ENCODE measurements around the gene CCDC170.
"Not testable (repeated sequence)": the region's sequence is repeated elsewhere in the genome, so short reads cannot be mapped to it uniquely, and the experiment has no call there.

CCDC170 gene, protein sequence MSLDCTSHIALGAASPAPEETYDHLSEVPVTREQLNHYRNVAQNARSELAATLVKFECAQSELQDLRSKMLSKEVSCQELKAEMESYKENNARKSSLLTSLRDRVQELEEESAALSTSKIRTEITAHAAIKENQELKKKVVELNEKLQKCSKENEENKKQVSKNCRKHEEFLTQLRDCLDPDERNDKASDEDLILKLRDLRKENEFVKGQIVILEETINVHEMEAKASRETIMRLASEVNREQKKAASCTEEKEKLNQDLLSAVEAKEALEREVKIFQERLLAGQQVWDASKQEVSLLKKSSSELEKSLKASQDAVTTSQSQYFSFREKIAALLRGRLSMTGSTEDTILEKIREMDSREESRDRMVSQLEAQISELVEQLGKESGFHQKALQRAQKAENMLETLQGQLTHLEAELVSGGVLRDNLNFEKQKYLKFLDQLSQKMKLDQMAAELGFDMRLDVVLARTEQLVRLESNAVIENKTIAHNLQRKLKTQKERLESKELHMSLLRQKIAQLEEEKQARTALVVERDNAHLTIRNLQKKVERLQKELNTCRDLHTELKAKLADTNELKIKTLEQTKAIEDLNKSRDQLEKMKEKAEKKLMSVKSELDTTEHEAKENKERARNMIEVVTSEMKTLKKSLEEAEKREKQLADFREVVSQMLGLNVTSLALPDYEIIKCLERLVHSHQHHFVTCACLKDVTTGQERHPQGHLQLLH

DNA sequence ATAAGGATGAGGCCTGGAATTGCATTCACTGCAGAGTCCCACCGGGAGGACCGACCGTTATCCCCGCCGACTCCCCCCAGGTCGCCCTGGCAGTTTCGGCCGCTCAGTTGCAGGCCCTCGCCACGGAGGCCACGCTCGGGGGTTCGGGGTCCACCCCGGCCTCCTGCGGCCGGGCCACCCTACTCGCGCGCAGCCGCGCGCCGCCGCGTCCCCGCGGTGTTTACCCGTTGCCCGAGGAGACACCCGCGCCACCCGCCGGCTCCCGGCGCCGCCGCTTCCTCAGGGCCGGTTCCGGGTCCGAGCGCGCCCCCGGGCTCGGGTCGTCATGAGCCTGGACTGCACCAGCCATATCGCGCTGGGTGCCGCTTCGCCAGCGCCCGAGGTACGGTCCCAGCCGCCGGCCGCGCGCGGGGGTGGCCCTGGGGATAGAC is at the start of gene CCDC170:
Gene CCDC170, plus strand, starts transcription at position 214 of the 431 bp plus-strand sequence. Its CDS starts 112 bp downstream, at position 326.
- H3K4me3 Mint-ChIP-seq, result peak within 1 kb of the TSS; percentile 77
- no peaks in the 10 kb centered on the region for H3K36me3 Mint-ChIP-seq (ENCODE audit: low read depth)
- H3K4me1 Mint-ChIP-seq (ENCODE audit: low read depth), result peaks cover 11% of the 10 kb centered on the region
- H3K9me3 Mint-ChIP-seq, result no peaks in the 10 kb centered on the region
- peaks cover 53% of the 10 kb centered on the region for H3K27me3 Mint-ChIP-seq
- no peak within 1 kb of the TSS for H3K27ac Mint-ChIP-seq

- no peaks in the 10 kb centered on the region for H3K9me3 Mint-ChIP-seq
- H3K4me3 Mint-ChIP-seq, result no peak overlapping the region
- peaks cover 36% of the 10 kb centered on the region for H3K4me1 Mint-ChIP-seq (ENCODE audit: low read depth)
- peaks cover 19% of the 10 kb centered on the region for H3K36me3 Mint-ChIP-seq (ENCODE audit: low read depth)
- no peaks in the 10 kb centered on the region for H3K27me3 Mint-ChIP-seq
- no peak overlapping the region for H3K27ac Mint-ChIP-seq
These were observed 48.3 kb upstream of the CCDC170 start for GRCh38 chr6:151445482-151445881.

DNA sequence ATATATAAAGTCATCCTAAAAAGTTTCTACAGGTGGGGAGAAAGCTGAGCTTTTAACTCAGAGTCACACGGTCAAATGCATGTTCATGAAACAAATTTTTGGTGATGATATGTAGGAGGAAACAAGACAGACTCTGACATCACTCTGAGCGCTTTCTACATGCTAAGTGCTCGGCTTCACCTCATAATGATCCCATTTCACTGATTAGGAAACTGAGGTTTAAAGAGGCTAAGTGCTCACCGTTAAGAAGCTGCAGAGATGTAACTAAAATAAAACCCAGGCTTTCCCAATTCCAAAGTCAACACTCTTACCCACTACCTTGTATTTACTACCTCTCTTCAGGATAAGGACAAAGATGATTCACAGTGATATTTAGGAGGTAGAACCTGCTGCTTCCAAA is 46.6 kb upstream of the CCDC170 start:
- Mint-ChIP-seq H3K4me3 (no peak overlapping the region), H3K4me1 (ENCODE audit: low read depth) (peaks cover 36% of the 10 kb centered on the region), H3K9me3 (no peaks in the 10 kb centered on the region), H3K27ac (no peak overlapping the region), H3K27me3 (no peaks in the 10 kb centered on the region), H3K36me3 (ENCODE audit: low read depth) (peaks cover 23% of the 10 kb centered on the region)

DNA sequence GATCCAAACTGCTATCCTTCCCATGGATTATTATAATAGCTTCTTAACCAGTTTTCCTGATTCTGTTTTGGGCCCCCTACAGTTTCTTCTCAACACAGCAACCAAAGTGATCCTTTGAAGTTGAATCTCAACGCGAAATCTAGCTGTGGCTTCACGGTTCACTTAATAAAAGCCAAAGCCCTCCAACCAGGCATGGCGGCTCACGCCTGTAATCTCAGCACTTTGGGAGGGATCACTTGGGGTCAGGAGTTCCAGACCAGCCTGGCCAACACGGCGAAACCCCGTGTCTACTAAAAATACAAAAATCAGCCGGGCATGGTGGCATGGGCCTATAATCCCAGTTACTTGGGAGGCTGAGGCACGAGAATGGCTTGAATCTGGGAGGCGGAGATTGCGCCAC is 45.2 kb upstream of the CCDC170 start:
- Mint-ChIP-seq H3K9me3 (no peaks in the 10 kb centered on the region), H3K27me3 (no peaks in the 10 kb centered on the region), H3K4me3 (no peak overlapping the region), H3K36me3 (ENCODE audit: low read depth) (peaks cover 25% of the 10 kb centered on the region), H3K4me1 (ENCODE audit: low read depth) (peaks cover 43% of the 10 kb centered on the region), H3K27ac (no peak overlapping the region)

GRCh38 chr6:151450928-151451327 is 42.9 kb upstream of the CCDC170 start:
- H3K9me3 Mint-ChIP-seq, H3K27me3 Mint-ChIP-seq: not testable (repeated sequence)
- Mint-ChIP-seq H3K27ac (peak overlapping the region; percentile 94), H3K4me1 (ENCODE audit: low read depth) (peaks cover 41% of the 10 kb centered on the region), H3K36me3 (ENCODE audit: low read depth) (peaks cover 19% of the 10 kb centered on the region), H3K4me3 (peak overlapping the region; percentile 99)

DNA sequence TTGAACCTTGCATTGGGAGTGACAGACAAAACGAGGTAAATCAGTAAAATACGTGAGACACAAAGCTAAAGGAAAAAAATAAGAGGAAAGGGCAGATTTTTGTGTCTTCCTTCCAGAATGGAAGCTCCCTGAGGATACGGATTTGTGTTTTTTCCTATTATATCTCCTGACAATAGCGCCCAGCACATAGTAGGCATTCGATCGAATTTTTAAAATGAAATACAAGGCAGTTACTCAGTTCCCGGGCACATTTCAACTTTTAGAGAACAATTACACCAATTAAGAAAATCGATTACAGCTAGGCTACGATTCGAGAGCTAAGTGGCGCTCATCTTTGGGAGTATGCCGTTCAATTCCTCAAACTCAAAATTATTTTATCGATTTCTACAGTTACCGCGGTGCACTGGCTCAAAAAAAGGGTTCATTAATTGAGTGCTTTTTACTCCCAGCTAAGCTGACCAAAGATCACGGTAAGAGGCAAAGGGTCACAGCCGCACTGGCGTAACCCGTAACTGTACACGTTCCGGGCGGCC is 42.3 kb upstream of the CCDC170 start:
- H3K27ac Mint-ChIP-seq, result peak overlapping the region; percentile 94
- peaks cover 19% of the 10 kb centered on the region for H3K36me3 Mint-ChIP-seq (ENCODE audit: low read depth)
- H3K4me3 Mint-ChIP-seq, result peak overlapping the region; percentile 99
- H3K27me3 Mint-ChIP-seq, result no peaks in the 10 kb centered on the region
- peaks cover 38% of the 10 kb centered on the region for H3K4me1 Mint-ChIP-seq (ENCODE audit: low read depth)
- no peaks in the 10 kb centered on the region for H3K9me3 Mint-ChIP-seq

DNA sequence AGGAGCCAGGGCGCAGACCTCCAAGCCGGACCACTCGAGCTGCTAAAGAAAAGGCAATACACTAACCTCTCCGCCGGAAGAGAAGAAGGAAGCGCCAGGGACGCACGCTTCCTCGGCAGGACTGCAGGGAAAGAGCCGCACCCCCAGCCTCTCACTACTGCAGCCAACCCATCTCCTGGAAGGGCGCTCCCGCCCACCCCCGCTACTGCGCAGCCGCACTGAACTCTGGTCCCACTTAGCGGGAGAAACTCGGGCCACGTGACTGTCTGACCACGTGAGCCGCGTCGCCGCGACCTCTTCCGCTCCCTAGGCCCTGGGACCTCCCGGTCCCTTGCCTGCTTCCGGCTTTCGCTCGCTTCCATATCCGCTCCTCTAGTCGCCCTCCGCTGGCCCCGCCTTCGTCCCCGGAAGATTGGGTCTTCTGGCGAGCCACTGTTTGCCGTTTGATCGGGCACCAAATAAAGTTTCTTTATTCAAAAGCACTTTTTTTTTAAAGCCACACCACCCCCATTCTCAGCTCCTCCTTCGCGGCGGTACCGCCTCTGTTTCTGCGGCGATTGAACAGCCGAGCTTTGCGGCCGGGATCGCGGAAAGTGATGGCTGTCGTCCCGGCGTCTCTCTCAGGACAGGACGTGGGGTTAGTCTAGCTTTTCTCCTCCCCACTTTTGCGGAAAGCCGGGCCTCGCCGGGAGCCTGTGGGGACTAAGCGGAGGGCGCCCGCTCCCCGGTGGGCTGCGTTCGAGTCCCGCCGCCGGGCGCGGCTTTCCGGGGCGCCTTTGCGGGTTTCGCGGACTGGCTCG is 41.7 kb upstream of the CCDC170 start, which contains the start of gene RMND1:
Gene RMND1, minus strand, starts transcription at position 177 of the 800 bp plus-strand sequence. CDS start 6,315 bp downstream, outside the sequence.
- peaks cover 38% of the 10 kb centered on the region for H3K4me1 Mint-ChIP-seq (ENCODE audit: low read depth)
- peaks cover 19% of the 10 kb centered on the region for H3K36me3 Mint-ChIP-seq (ENCODE audit: low read depth)
- peak within 1 kb of the TSS; percentile 94 for H3K27ac Mint-ChIP-seq
- no peaks in the 10 kb centered on the region for H3K27me3 Mint-ChIP-seq
- H3K9me3 Mint-ChIP-seq, result no peaks in the 10 kb centered on the region
- peak within 1 kb of the TSS; percentile 99 for H3K4me3 Mint-ChIP-seq

DNA sequence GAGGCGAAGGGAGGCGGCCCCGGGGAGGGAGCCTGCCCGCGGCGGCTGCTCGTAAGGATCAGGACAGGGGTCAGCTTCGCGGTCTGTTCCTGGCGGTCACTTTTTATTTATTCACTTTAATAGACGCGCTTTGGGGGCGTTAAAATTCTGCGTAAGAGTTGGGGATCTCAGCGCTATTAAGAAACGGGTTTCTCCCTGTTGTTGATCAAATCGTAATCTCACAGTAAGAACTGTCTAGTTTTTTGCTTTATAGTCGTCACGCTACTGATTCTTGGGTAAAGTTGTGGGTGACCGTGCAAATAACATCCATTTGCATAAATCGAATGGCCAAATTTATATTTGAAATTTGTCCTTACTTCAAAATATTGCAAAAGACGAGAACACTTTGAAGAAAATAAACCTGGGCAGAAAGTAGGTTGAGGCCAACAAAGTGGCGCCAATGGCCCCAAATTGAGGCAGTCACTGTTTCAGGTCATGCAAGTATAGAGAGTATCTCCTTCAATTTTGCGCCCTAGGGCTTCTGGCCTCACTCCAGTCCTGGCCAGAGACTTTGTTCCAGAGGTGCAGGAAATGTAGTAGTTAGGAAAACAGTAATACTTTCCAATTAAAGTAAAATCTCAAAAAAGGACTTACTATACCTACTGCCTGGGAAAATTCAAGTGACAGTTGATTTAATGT is 40.9 kb upstream of the CCDC170 start:
- H3K27me3 Mint-ChIP-seq, result no peaks in the 10 kb centered on the region
- H3K36me3 Mint-ChIP-seq (ENCODE audit: low read depth), result peaks cover 20% of the 10 kb centered on the region
- no peaks in the 10 kb centered on the region for H3K9me3 Mint-ChIP-seq
- peak overlapping the region; percentile 99 for H3K4me3 Mint-ChIP-seq
- peaks cover 37% of the 10 kb centered on the region for H3K4me1 Mint-ChIP-seq (ENCODE audit: low read depth)
- peak overlapping the region; percentile 84 for H3K27ac Mint-ChIP-seq

- H3K36me3 Mint-ChIP-seq (ENCODE audit: low read depth), result peaks cover 27% of the 10 kb centered on the region
These were observed 37.9 kb upstream of the CCDC170 start for GRCh38 chr6:151455751-151456398.

GRCh38 chr6:151461673-151462072 is 32.1 kb upstream of the CCDC170 start:
- Mint-ChIP-seq H3K27ac (no peak overlapping the region), H3K4me1 (ENCODE audit: low read depth) (no peaks in the 10 kb centered on the region), H3K9me3 (no peaks in the 10 kb centered on the region), H3K36me3 (ENCODE audit: low read depth) (peaks cover 35% of the 10 kb centered on the region), H3K27me3 (no peaks in the 10 kb centered on the region), H3K4me3 (no peak overlapping the region)

More at GRCh38 chr6:151455751-151456398, 37.9 kb upstream of the CCDC170 start:
- H3K27me3 Mint-ChIP-seq, H3K27ac Mint-ChIP-seq, H3K9me3 Mint-ChIP-seq, H3K4me3 Mint-ChIP-seq: not testable (repeated sequence)
- H3K4me1 Mint-ChIP-seq (ENCODE audit: low read depth), result peaks cover 25% of the 10 kb centered on the region

GRCh38 chr6:151464702-151465101 is 29.1 kb upstream of the CCDC170 start:
- Mint-ChIP-seq H3K9me3 (no peaks in the 10 kb centered on the region), H3K36me3 (ENCODE audit: low read depth) (peaks cover 32% of the 10 kb centered on the region), H3K4me1 (ENCODE audit: low read depth) (no peaks in the 10 kb centered on the region), H3K4me3 (no peak overlapping the region), H3K27me3 (no peaks in the 10 kb centered on the region), H3K27ac (no peak overlapping the region)

DNA sequence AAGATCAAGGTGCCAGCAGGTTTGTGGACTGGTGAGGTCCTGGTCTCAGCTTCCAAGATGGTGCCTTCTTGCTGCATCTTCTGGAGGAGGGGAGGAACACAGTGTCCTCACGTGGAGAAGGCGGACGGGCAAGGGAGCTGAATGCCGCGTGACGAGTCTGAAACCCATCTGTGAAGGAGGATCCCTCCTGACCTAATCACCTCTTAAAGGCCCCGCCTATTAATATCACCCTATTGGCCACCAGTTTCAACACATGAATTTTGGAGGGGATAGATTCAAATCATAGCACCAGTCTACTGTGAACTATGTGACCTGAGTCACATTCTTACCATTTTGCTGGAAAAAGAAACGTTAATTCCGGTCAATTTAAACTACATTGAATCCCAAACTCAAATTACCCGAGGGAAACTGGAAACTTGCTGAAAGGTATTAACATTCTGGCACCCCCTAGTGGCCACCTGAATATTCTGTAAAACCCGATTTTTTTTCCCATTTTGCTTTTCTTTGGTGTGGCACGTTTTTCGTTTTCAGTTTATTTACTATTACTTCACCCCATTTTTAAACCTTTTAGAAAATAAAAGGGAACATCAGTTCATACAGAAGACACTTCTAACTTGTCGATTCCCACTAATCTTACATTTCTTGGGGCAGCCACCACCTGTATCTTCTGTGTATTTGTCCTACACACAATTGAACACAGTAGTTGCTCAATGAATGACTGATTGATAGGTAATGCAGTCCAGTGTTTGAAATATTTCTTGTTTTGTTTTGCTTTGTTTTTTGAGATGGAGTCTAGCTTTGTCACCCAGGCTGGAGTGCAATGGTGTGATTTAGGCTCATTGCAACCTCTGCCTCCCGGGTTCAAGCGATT is 17.9 kb upstream of the CCDC170 start:
- Mint-ChIP-seq H3K27me3 (no peaks in the 10 kb centered on the region), H3K36me3 (ENCODE audit: low read depth) (no peaks in the 10 kb centered on the region), H3K9me3 (no peaks in the 10 kb centered on the region), H3K4me3 (no peak overlapping the region), H3K4me1 (ENCODE audit: low read depth) (peaks cover 7% of the 10 kb centered on the region), H3K27ac (no peak overlapping the region)

- H3K36me3 Mint-ChIP-seq (ENCODE audit: low read depth), result no peaks in the 10 kb centered on the region
- H3K9me3 Mint-ChIP-seq, result no peaks in the 10 kb centered on the region
- H3K4me3 Mint-ChIP-seq, result no peak overlapping the region
- H3K4me1 Mint-ChIP-seq (ENCODE audit: low read depth), result peaks cover 21% of the 10 kb centered on the region
- no peak overlapping the region for H3K27ac Mint-ChIP-seq
- H3K27me3 Mint-ChIP-seq, result no peaks in the 10 kb centered on the region
These were observed 16.1 kb upstream of the CCDC170 start for GRCh38 chr6:151477726-151478125.
